Measurements from ENCODE around the gene AOPEP.

DNA sequence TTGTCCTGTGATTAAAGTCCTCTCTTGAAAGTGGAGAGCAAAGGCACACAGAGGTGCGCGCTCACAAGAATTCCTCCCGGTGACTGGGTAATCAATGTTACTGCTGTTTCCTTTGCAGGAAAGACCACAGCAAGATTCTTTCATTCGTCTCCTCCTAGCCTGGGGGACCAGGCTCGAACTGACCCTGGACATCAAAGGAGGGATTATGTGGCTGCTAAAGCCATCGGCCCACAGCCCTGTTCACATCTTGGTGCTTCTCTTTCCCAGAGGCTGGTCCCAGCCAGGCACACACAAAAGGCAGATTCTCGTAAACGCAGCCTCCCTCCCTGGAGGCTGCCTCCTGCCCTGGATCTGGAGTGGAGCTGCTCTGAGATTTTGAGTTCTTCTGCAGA is 360.1 kb downstream of the AOPEP start:
- TF ChIP-seq, protein P1, sequence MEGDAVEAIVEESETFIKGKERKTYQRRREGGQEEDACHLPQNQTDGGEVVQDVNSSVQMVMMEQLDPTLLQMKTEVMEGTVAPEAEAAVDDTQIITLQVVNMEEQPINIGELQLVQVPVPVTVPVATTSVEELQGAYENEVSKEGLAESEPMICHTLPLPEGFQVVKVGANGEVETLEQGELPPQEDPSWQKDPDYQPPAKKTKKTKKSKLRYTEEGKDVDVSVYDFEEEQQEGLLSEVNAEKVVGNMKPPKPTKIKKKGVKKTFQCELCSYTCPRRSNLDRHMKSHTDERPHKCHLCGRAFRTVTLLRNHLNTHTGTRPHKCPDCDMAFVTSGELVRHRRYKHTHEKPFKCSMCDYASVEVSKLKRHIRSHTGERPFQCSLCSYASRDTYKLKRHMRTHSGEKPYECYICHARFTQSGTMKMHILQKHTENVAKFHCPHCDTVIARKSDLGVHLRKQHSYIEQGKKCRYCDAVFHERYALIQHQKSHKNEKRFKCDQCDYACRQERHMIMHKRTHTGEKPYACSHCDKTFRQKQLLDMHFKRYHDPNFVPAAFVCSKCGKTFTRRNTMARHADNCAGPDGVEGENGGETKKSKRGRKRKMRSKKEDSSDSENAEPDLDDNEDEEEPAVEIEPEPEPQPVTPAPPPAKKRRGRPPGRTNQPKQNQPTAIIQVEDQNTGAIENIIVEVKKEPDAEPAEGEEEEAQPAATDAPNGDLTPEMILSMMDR (IDR thresholded peaks at IDR 0.05): no peak
- TF ChIP-seq EZH2 (IDR thresholded peaks at IDR 0.05) (no peak), EZH2phosphoT487 (IDR thresholded peaks at IDR 0.05) (no peak)
